ENCODE measurements around the gene KIF2A. TPM values are rescaled to one million over a fixed set of nuclear protein-coding genes. Genes with fewer than 3 reads are reported as not detected.

KIF2A gene
- total and polyA plus RNA-seq, 9 of the 15 experiments (the other 6 are each of a cell fraction or from before 2014, with no cell fraction given) = 42.6 to 126 (median 77.6) TPM

DNA sequence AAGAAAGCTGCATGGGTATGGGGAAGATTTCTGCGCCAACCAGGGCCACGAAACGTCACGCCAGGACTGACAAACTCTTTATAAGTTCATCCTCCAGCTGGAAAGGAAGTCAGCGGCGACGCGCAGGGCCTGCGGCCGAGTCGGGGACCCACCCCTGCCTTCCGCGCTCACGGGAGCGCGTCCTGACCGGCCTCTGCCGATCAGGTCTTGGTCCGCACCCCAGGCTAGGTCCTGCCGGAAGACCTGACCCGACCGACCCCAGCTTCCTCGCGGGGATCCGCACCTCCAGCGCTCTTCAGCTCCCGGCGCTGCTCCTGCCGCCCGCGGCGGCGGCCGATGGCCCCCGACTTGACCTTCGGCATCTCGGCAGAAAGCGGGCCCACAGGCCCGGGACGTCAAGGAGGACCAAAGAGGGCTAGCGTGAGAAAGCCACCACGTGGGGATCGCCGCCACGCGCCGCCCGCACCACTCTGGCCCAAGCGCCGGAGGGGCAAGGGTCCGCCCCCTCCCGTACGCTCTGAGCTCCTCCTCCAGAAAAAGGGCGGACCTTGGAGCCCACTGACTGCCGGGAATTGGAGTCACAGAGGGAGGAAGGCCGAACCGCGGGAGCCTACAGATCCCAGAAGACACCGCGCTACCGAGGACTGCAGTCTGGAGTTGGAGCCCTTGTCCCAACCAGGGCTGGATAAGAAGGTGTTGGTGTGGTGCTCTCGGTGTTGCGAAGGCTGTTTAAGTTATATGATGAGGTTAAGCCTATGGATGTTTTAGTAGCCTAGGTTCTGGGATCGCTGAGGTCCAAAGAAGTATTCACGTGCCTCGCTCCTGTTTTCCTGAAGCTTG is 97.6 kb downstream of the KIF2A start, which contains the start of gene DIMT1 (continued):
- no peak for TF ChIP-seq RBM15 (IDR thresholded peaks at IDR 0.05; ENCODE audit: insufficient read depth, low read length)
- peak; percentile 87 for TF ChIP-seq FIP1L1 (IDR thresholded peaks at IDR 0.05; ENCODE audit: low read depth, low read length, poor library complexity, severe bottlenecking)
- no peak for TF ChIP-seq FOXA3 (CRISPR knock-in tag; conservative IDR thresholded peaks at IDR 0.05 in 1 of 2, IDR thresholded peaks at IDR 0.05 in 1 of 2)
- TF ChIP-seq ZNF24 (IDR thresholded peaks at IDR 0.05) = no peak
- TF ChIP-seq TCFL5 (CRISPR knock-in tag; conservative IDR thresholded peaks at IDR 0.05) = no peak
- peak; percentile 93 for TF ChIP-seq HCFC1 (IDR thresholded peaks at IDR 0.05; ENCODE audit: low read depth, low read length)
- no peak for TF ChIP-seq ZNF780A (CRISPR knock-in tag; IDR thresholded peaks at IDR 0.05)
- TF ChIP-seq HIVEP1 (CRISPR knock-in tag; IDR thresholded peaks at IDR 0.05) = no peak
- peak; percentile 97 for TF ChIP-seq L3MBTL2 (IDR thresholded peaks at IDR 0.05)
- TF ChIP-seq HDAC8 (tag; IDR thresholded peaks at IDR 0.05) = no peak
- TF ChIP-seq NONO (IDR thresholded peaks at IDR 0.05; ENCODE audit: low read depth in 2 of 2, low read length in 1 of 2) = peak in 1 of 2 experiments; percentile 76; a peak in 2 of 4 replicates
- TF ChIP-seq CTBP1 (IDR thresholded peaks at IDR 0.05; ENCODE audit: borderline replicate concordance) = peak; percentile 80
- TF ChIP-seq WHSC1 (IDR thresholded peaks at IDR 0.05; ENCODE audit: low read length) = no peak
- TF ChIP-seq, protein P1, sequence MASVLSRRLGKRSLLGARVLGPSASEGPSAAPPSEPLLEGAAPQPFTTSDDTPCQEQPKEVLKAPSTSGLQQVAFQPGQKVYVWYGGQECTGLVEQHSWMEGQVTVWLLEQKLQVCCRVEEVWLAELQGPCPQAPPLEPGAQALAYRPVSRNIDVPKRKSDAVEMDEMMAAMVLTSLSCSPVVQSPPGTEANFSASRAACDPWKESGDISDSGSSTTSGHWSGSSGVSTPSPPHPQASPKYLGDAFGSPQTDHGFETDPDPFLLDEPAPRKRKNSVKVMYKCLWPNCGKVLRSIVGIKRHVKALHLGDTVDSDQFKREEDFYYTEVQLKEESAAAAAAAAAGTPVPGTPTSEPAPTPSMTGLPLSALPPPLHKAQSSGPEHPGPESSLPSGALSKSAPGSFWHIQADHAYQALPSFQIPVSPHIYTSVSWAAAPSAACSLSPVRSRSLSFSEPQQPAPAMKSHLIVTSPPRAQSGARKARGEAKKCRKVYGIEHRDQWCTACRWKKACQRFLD (CRISPR knock-in tag; IDR thresholded peaks at IDR 0.05) = peak; percentile 66; the same call in 1 of the 2 replicates
- TF ChIP-seq FOXK2 (conservative IDR thresholded peaks at IDR 0.05 in 1 of 2, IDR thresholded peaks at IDR 0.05 in 1 of 2; ENCODE audit: low read depth in 2 of 2) = no peak; a peak in 1 of 4 replicates
- peak; percentile 68 for TF ChIP-seq ELF1 (tag; IDR thresholded peaks at IDR 0.05)
- TF ChIP-seq, protein P2, sequence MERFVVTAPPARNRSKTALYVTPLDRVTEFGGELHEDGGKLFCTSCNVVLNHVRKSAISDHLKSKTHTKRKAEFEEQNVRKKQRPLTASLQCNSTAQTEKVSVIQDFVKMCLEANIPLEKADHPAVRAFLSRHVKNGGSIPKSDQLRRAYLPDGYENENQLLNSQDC (CRISPR knock-in tag; IDR thresholded peaks at IDR 0.05) = peak; percentile 42; the same call in 1 of the 2 replicates
- TF ChIP-seq SMAD4 (CRISPR knock-in tag; conservative IDR thresholded peaks at IDR 0.05) = 0 out of 2 replicates have a peak, but pooled peaks have one; percentile 61
- no peak for TF ChIP-seq IFI16 (CRISPR knock-in tag; IDR thresholded peaks at IDR 0.05)
- TF ChIP-seq ZNF224 (CRISPR knock-in tag; IDR thresholded peaks at IDR 0.05) = no peak
- no peak for TF ChIP-seq ZFP30 (CRISPR knock-in tag; IDR thresholded peaks at IDR 0.05; ENCODE audit: borderline replicate concordance)
- TF ChIP-seq, protein P3, sequence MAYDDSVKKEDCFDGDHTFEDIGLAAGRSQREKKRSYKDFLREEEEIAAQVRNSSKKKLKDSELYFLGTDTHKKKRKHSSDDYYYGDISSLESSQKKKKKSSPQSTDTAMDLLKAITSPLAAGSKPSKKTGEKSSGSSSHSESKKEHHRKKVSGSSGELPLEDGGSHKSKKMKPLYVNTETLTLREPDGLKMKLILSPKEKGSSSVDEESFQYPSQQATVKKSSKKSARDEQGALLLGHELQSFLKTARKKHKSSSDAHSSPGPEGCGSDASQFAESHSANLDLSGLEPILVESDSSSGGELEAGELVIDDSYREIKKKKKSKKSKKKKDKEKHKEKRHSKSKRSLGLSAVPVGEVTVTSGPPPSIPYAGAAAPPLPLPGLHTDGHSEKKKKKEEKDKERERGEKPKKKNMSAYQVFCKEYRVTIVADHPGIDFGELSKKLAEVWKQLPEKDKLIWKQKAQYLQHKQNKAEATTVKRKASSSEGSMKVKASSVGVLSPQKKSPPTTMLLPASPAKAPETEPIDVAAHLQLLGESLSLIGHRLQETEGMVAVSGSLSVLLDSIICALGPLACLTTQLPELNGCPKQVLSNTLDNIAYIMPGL (CRISPR knock-in tag; IDR thresholded peaks at IDR 0.05) = no peak
